Suprapubic skin (tissue), 2 donors: ENCODE measurements around the gene CEACAM8.

ENCODE experiments used
- EP300 ChIP-seq: sonication (generic); formaldehyde crosslinking; IDR thresholded peaks from one replicate; pipeline ENCODE4 v1.6.1; 2017; ENCODE audit warnings: antibody characterized with exemption
- POLR2A ChIP-seq, 2 donors: fragments of 450-650 bp; IDR thresholded peaks; one replicate each; pipeline ENCODE4 v1.6.1; 2017; ENCODE audit warnings: antibody characterized with exemption in 2 of 2, mild to moderate bottlenecking in 2 of 2, moderate library complexity in 2 of 2

DNA sequence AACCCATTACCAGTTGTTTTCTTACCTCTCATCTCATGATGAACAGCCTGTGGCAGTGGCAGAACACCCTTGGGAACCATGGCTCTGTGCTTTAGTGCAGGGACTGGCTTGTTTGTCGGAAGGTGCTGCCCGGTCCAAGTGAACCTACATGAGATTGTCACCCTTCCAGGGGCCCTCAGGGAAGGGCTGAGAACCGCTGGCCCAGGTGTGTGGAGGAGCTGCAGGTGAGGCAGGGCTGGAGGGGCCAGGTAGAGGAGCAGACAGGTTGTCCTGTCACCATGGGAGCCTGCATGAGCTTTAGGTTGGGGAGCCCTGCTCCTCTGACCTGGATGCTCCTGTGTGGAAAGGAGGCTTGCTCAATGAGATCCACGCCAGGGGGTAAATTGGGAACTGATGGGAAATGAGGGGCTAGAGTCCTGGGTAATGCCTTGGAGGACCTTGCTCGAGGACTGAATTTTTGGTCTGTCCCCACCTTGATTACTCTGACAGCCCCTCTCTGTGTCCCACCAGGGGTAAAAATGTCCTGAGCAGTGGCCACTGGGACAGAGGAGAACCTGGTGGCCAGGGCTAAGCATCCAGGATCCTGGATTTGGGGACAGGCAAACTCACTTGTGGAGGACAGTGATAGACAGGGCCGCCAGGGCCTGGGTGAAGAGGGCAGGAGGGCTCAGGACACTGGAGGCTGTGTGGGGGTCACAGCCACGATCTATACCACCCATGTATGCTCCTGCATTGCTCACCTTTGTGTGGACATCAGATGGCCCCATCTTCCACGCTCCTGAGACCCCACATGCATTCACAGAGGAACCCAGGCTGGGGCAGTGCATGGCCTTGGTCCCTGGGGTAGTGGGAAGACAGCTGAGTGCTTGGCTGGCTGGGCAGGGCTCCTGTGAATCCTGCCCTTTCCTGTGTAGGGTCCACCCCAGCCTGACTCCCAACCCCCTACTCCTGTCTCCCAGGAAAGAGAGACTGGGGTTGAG lies 42.3 kb downstream of the CEACAM8 start:
- TF ChIP-seq EP300 = no peak
- TF ChIP-seq POLR2A (IDR thresholded peaks at IDR 0.05) = no peak
